DOHH2 (cell line): Measurements from ENCODE around the gene LSR.

ENCODE experiments used
- EZH2phosphoT487 ChIP-seq: fragments of 200-600 bp; sonication (generic); IDR thresholded peaks from 2 replicates; pipeline ENCODE4 v1.6.1; 2017; ENCODE audit warnings: borderline replicate concordance, mild to moderate bottlenecking, antibody characterized with exemption, low read length, moderate library complexity, mixed read lengths
- TF ChIP-seq, protein P1 (sequence below): fragments of 200-600 bp; sonication (generic); IDR thresholded peaks from one replicate; pipeline ENCODE4 v1.5.1; 2014; ENCODE audit warnings: antibody characterized with exemption, mild to moderate bottlenecking, low read depth, low read length; ENCODE audit not compliant: poor library complexity, severe bottlenecking

DNA sequence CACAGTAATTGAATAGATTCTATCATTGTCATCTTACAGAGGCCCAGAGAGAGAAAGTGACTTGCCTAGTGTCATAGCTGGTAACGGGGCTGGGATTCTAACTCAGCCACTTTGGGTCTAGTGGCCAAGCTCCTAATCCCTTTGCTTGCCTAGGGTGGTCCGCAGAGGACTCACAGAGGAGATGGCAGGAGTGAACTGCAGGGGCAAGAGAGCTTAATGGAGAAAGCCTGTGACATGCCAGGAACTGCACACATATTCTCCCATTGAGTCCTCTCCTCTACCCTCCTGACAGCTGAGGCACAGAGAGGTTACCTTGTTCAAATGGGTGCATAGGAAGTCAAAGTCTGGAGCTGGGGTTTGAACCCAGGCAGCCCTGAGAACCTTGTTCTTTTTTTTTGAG is 2.7 kb downstream of the LSR start:
- TF ChIP-seq, protein P1, sequence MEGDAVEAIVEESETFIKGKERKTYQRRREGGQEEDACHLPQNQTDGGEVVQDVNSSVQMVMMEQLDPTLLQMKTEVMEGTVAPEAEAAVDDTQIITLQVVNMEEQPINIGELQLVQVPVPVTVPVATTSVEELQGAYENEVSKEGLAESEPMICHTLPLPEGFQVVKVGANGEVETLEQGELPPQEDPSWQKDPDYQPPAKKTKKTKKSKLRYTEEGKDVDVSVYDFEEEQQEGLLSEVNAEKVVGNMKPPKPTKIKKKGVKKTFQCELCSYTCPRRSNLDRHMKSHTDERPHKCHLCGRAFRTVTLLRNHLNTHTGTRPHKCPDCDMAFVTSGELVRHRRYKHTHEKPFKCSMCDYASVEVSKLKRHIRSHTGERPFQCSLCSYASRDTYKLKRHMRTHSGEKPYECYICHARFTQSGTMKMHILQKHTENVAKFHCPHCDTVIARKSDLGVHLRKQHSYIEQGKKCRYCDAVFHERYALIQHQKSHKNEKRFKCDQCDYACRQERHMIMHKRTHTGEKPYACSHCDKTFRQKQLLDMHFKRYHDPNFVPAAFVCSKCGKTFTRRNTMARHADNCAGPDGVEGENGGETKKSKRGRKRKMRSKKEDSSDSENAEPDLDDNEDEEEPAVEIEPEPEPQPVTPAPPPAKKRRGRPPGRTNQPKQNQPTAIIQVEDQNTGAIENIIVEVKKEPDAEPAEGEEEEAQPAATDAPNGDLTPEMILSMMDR = no peak
- no peak for TF ChIP-seq EZH2phosphoT487
